Aorta (tissue), 5 donors: Measurements from ENCODE around the gene TRABD2B. TPM values are rescaled to one million over a fixed set of nuclear protein-coding genes. Genes with fewer than 3 reads are reported as not detected.

Experiments used
- ATAC-seq: fragments of 200-7000 bp; cut with Tn5 transposase; one replicate; pipeline ENCODE4 v1.9.1; 2022; ENCODE audit warnings: moderate library complexity; ENCODE audit not compliant: low FRiP score
- DNase-seq, 2 donors: peaks; one replicate each; pipeline ENCODE4 v3.0.0-alpha.2; 2020
- H3K27ac ChIP-seq, 2 donors: one replicate each; pipeline ENCODE4 v1.5.1; 2013; ENCODE audit warnings: low read length in 2 of 2, mild to moderate bottlenecking in 2 of 2, moderate library complexity in 2 of 2, control low read depth in 1 of 2, inconsistent platforms in 1 of 2, low read depth in 1 of 2
- H3K27me3 ChIP-seq, 2 donors: one replicate each; pipeline ENCODE4 v1.6.1; 2013; ENCODE audit warnings: control low read depth in 1 of 2, low read length in 1 of 2, mild to moderate bottlenecking in 1 of 2, moderate library complexity in 1 of 2; ENCODE audit not compliant: insufficient read depth in 2 of 2, control insufficient read depth in 1 of 2
- H3K36me3 ChIP-seq, 2 donors: one replicate each; pipeline ENCODE4 v1.6.1; 2013; ENCODE audit warnings: control low read depth in 1 of 2, low read length in 1 of 2, mild to moderate bottlenecking in 1 of 2; ENCODE audit not compliant: insufficient read depth in 2 of 2, control insufficient read depth in 1 of 2
- H3K4me1 ChIP-seq, 2 donors: one replicate each; pipeline ENCODE4 v1.6.1; 2013; ENCODE audit warnings: low read length in 2 of 2, control low read depth in 1 of 2, mild to moderate bottlenecking in 1 of 2, moderate library complexity in 1 of 2; ENCODE audit not compliant: insufficient read depth in 2 of 2, control insufficient read depth in 1 of 2
- H3K4me3 ChIP-seq, 2 donors: one replicate each; pipeline ENCODE4 v1.5.1; 2013; ENCODE audit warnings: low read length in 2 of 2, control low read depth in 1 of 2, mild to moderate bottlenecking in 1 of 2
- H3K9me3 ChIP-seq: one replicate; pipeline ENCODE4 v1.6.1; 2013; ENCODE audit warnings: mild to moderate bottlenecking, low read length; ENCODE audit not compliant: control insufficient read depth
- WGBS, 2 donors: extraction: QIAGEN DNeasy Blood & Tissue Kit; methylation state at CpG; one replicate each; pipeline ENCODE4 v1.1.7; 2013; 5-methylcytosine and 5-hydroxymethylcytosine counted together
- intact Hi-C, 2 donors: fragments of 100-400 bp; cut with DNase I; formaldehyde crosslinking; loops; one replicate each; pipeline versions ENCODE4 v1.14.2 to v1.15.0; 2022
- polyA plus RNA-seq, 2 donors: library from polyadenylated mRNA; stranded (reverse); fragments of 200-250 nt; gene quantifications; one replicate each; pipeline ENCODE4 v1.2.3, GENCODE V29; 2013
- total RNA-seq, 2 donors: library from RNA; stranded (reverse); fragmentation: NEBNext Ultra II Directional; extraction: Animal tissue kit (Norgen Biotek cat#: 25700); gene quantifications; one replicate each; pipeline ENCODE4 v1.2.1, GENCODE V29; 2021
- donor health status: healthy with polysubstance abuse.
- donor health status: Bipolar disorder and iron deficiency.
- donor health status: DM: no; HTN: no; CAD: no.
- donor health status: DM: no; HTN: no; CAD: no.
- donor health status: DM: yes; HTN: yes; CAD: no.

The TRABD2B gene
- total and polyA plus RNA-seq, 4 donors: 6.0 to 13.3 (median 8.5) TPM

DNA sequence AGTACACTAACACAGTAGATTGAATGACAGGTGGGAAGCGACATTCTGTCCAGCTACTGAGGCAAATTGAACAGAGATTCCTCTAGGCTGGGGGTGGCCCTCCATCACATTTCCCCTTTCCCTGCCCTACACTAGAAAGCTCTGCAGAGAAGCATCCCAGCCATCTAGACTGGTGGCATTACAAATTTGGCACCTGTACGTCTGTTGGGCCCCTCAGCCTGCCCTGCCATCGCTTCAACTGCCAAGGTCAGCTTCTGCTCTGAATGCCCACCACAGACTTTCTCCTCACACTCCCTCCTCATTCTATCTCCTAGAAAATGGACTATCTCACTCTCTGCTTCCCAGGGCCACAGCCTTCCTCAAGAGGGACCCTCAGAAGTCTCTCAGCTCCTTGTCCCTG, 16.7 kb downstream of the TRABD2B start:
- no peak for DNase-seq
- Histone ChIP-seq H3K4me1 (peaks cover 0 to 2% of the 10 kb centered on the region in 2 donors), H3K27ac (no peak overlapping the region), H3K27me3 (no peaks in the 10 kb centered on the region), H3K36me3 (no peaks in the 10 kb centered on the region), H3K9me3 (no peaks in the 10 kb centered on the region), H3K4me3 (no peak overlapping the region)
- WGBS, 2 donors: 92 to 93% methylated on average over 3 of the region's 3 CpGs
- no peak for ATAC-seq
- intact Hi-C loops: no loop called here

DNA sequence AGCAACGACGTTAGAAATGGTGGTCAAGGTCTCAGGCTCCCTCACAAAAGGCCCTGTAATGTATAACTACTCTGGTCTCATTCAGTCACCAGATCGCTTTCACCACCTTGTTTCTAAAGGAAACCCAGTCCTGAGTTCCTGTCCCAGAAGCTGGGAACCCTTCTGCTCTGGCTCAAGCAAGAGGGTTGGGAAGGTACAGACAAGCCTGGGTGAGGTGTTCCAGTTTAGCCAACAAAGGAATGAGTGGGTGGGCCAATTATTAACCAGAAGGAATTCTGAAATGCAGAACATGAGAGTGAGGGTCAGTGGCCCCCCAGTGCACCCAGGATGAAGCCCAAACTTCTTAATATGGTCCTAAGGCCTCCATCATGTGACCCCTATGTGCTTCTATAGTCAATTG, 17.5 kb downstream of the TRABD2B start:
- DNase-seq (no peak), ATAC-seq (no peak)
- Histone ChIP-seq H3K27ac (no peak overlapping the region), H3K4me3 (no peak overlapping the region), H3K4me1 (peaks cover 0 to 2% of the 10 kb centered on the region in 2 donors), H3K36me3 (no peaks in the 10 kb centered on the region), H3K9me3 (no peaks in the 10 kb centered on the region), H3K27me3 (no peaks in the 10 kb centered on the region)
- intact Hi-C loops: no loop called here
- WGBS, 2 donors: 86 to 93% methylated on average over 3 of the region's 3 CpGs

DNA sequence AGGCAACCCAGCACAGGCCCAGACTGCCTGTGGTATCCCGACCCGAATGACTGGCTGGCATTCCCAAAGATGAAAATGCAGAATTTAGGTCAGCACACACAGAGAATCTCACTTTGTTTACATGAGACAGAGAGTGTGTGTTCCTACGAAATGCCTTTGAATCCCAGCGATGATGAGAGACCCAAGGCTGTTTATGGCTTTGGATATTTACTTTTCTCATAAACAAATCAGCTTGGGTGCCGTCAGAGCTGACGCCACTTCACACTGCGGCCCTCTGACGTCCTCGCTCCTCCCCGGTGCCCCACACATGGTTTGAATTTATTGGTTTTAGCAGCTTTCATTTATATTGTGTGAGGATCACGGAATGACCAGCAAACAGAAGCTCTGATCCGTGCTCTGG, 18.7 kb downstream of the TRABD2B start:
- Histone ChIP-seq H3K4me3 (no peak overlapping the region), H3K36me3 (no peaks in the 10 kb centered on the region), H3K27me3 (no peaks in the 10 kb centered on the region), H3K4me1 (peaks cover 0 to 2% of the 10 kb centered on the region in 2 donors), H3K9me3 (no peaks in the 10 kb centered on the region), H3K27ac (no peak overlapping the region)
- WGBS, 2 donors: 94% methylated on average over 12 of the region's 12 CpGs
- intact Hi-C loops: no loop called here
- DNase-seq (no peak), ATAC-seq (no peak)

DNA sequence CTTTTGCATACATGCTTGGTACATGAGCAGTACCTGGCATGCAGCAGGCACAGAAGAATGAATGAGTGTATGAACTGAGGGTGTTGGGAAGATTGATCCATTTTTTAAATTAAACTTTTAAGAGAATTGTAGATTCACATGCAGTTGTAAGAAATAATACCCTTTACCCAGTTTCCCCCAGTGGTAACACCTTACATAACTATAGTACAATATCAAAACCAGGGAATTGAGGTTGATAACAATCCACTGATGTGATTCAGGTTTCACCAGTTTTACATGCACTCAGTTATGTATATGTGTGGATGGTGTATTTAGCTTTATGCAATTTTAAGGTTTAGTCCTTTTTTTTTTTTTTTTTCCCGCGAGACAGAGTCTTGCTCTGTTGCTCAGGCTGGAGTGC, 20.5 kb downstream of the TRABD2B start:
- intact Hi-C loops: no loop called here
- no peaks in the 10 kb centered on the region for H3K4me1 ChIP-seq
- H3K27me3 ChIP-seq: no peaks in the 10 kb centered on the region
- ATAC-seq (no peak), DNase-seq (no peak)
- no peak overlapping the region for H3K4me3 ChIP-seq
- 92% methylated on average over 2 of the region's 2 CpGs for WGBS, 2 donors
- H3K9me3 ChIP-seq: no peaks in the 10 kb centered on the region
- no peak overlapping the region for H3K27ac ChIP-seq
- H3K36me3 ChIP-seq: no peaks in the 10 kb centered on the region

DNA sequence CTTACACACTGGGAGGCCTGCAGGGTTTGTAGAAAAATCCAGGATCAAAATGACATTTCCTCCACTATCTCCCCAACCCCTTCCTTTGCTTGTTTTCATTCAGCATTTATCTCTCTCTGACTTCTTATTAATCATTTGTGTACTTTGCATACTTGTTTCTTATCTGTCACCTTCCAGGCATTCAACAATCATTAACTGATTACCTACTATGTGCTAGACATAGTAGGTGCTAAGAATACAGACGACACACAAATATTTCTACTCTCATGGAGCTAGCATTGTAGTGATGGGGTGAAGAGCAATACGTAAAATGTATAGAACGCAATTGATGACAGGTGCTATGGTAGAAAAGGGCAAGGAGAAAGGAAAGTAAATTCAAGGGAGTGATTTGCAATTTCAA, 20.9 kb downstream of the TRABD2B start:
- Histone ChIP-seq H3K36me3 (no peaks in the 10 kb centered on the region), H3K9me3 (no peaks in the 10 kb centered on the region), H3K4me3 (no peak overlapping the region), H3K27ac (no peak overlapping the region), H3K4me1 (no peaks in the 10 kb centered on the region), H3K27me3 (no peaks in the 10 kb centered on the region)
- DNase-seq (no peak), ATAC-seq (no peak)
- WGBS, 2 donors: 83 to 97% methylated on average over 3 of the region's 3 CpGs
- intact Hi-C loops: no loop called here

DNA sequence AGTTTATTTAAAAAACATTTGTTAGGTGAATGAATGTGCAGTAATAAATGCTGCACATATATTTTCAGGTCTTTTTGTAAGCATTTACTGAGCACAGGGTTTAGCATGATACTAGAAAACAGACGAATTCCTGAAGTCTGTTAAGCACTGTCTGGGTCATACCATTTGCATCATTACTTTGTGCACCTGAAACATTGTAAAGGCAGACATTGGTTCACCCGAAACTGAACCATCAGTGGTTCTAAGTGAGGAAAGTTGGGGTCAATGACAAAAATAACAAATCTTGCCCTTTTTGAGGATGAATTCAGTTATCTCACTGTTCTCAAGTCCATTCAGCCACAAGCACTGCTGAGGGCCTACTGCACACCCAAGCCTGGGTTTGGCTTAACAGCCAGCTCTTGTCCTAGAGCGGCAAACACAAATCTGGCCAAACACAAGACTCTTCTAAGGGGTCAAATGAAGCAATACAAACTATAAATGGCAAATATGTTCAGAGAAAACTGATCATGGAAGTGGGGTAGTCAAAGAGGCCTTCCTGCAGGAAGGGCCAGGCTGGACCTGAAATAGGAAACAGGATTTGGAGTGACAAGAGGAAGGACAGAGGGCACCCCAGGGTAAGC, 21.8 kb downstream of the TRABD2B start:
- WGBS, 2 donors: 75 to 93% methylated on average over 3 of the region's 3 CpGs
- intact Hi-C loops: no loop called here
- Histone ChIP-seq H3K27me3 (no peaks in the 10 kb centered on the region), H3K27ac (no peak overlapping the region), H3K4me3 (no peak overlapping the region), H3K9me3 (no peaks in the 10 kb centered on the region), H3K36me3 (no peaks in the 10 kb centered on the region), H3K4me1 (no peaks in the 10 kb centered on the region)
- ATAC-seq (no peak), DNase-seq (no peak)

DNA sequence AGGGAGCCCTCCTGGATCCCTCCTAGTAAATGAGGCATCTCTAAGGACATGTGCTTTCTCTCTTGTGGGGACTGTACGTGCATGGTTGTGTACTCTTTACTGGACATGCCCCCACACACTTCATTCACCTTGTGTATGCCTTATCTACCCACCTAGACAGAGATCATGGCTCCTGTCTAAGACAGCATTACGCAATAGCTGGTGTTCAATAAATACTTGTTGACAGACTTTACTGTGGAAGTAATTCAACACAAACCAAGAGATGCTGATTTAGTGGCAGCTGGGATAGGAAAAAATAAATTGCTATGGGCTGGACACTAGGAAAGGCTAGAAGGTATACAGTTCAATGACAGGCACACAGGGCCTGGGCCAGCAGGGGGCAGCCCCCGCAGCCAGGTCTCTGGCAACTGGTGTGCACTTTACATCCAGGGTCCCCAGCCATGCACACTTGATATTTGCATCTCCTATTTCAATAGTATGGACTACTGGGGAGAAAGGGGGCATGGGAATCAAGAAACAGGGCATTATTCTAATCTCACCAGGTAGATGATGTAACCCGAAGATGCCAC, 24.2 kb downstream of the TRABD2B start:
- intact Hi-C loops: no loop called here
- DNase-seq (no peak), ATAC-seq (no peak)
- WGBS, 2 donors: 93 to 94% methylated on average over 4 of the region's 4 CpGs
- Histone ChIP-seq H3K36me3 (no peaks in the 10 kb centered on the region), H3K4me3 (no peak overlapping the region), H3K9me3 (no peaks in the 10 kb centered on the region), H3K27me3 (no peaks in the 10 kb centered on the region), H3K4me1 (no peaks in the 10 kb centered on the region), H3K27ac (no peak overlapping the region)

DNA sequence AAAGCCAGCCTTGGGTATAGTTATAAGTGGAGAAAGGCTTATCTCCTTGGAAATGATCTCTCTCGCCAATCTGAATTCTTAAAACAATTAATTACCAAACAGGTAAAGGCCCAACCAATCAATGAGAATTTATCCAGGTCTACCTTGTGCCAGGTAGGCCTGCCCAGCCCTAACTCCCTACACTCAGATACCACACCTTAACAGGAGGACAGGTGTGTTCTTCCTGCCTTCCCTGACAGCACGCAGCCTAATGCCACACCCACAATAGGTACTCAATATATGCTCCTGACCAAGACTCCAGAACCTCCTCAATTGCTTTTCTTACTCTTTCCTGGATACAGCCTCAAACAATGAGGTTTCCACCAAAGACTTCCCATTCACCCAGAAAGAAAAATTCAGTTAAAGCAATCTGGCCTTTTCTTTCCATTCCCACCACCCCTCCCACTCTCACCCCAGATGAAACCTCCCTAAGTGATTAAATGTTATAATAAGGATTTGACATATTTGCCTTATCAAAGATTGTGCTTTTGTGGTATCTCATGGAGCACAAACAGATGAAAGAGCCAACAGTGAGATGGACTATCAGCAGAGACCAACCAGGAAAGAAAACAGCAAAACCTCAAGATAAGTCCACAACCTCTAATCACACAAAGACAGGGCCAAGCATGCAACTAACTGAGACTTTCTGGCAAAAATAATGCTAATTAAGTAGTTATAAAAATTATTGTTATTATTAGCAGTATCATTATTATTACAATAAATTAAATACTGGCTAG, 25.6 kb downstream of the TRABD2B start:
- no peak overlapping the region for H3K27ac ChIP-seq
- no peaks in the 10 kb centered on the region for H3K9me3 ChIP-seq
- intact Hi-C loops: no loop called here
- 93 to 98% methylated on average over 2 of the region's 2 CpGs for WGBS, 2 donors
- no peak for ATAC-seq
- H3K27me3 ChIP-seq: no peaks in the 10 kb centered on the region
- H3K4me3 ChIP-seq: no peak overlapping the region
- DNase-seq: no peak
- H3K4me1 ChIP-seq: no peaks in the 10 kb centered on the region
- H3K36me3 ChIP-seq: no peaks in the 10 kb centered on the region

DNA sequence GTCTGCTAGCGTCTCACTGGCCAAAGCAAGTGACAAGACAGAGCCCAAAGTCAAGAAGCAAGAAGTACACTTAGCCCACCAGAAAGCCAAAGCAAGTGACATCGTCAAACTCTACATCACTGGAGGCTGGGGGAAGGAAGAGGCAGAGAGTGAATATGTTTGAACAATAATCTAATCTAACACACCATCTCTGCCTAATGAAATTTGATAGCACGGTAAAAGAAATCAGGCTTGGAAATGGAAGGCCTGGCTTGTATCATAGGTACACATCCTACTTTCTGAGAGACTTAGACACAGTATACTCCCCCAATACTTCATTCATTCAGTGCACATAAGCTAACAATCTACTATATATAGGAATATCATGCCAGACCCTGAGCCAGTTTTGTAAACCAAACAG, 26.3 kb downstream of the TRABD2B start:
- H3K9me3 ChIP-seq: no peaks in the 10 kb centered on the region
- no peak for ATAC-seq
- H3K4me1 ChIP-seq: peaks cover 0 to 3% of the 10 kb centered on the region in 2 donors
- no peak for DNase-seq
- 94 to 95% methylated on average over 3 of the region's 3 CpGs for WGBS, 2 donors
- H3K4me3 ChIP-seq: no peak overlapping the region
- intact Hi-C loops: no loop called here
- no peak overlapping the region for H3K27ac ChIP-seq
- no peaks in the 10 kb centered on the region for H3K36me3 ChIP-seq
- no peaks in the 10 kb centered on the region for H3K27me3 ChIP-seq
